Liver (tissue), 9 donors: ENCODE data around the gene PCDHGB6. TPM values are rescaled to one million over a fixed set of nuclear protein-coding genes. Genes with fewer than 3 reads are reported as not detected.

Source experiments
- DNase-seq: peaks from one replicate; pipeline ENCODE4 v3.0.0-alpha.2; 2017; ENCODE audit warnings: low spot score
- H3K27ac ChIP-seq, 2 donors: one replicate each; pipeline ENCODE4 v1.7.0; 2013; ENCODE audit warnings: inconsistent platforms in 2 of 2, low read length in 2 of 2, control low read depth in 1 of 2, low read depth in 1 of 2, mild to moderate bottlenecking in 1 of 2
- H3K27me3 ChIP-seq, 4 donors: one replicate each; pipeline versions ENCODE4 v1.6.1 to v1.7.0; 2013; ENCODE audit warnings: low read length in 3 of 4, inconsistent platforms in 1 of 4, mild to moderate bottlenecking in 1 of 4, moderate library complexity in 1 of 4; ENCODE audit not compliant: control insufficient read depth in 4 of 4, insufficient read depth in 4 of 4
- H3K36me3 ChIP-seq, 4 donors: one replicate each; pipeline versions ENCODE4 v1.6.1 to v1.7.0; 2013; ENCODE audit warnings: low read length in 3 of 4, mild to moderate bottlenecking in 3 of 4, low read depth in 1 of 4, moderate library complexity in 1 of 4; ENCODE audit not compliant: control insufficient read depth in 4 of 4, insufficient read depth in 3 of 4
- H3K4me1 ChIP-seq, 4 donors: one replicate each; pipeline versions ENCODE4 v1.6.1 to v1.7.0; 2013; ENCODE audit warnings: low read length in 3 of 4, mild to moderate bottlenecking in 3 of 4, moderate library complexity in 1 of 4; ENCODE audit not compliant: control insufficient read depth in 4 of 4, insufficient read depth in 4 of 4
- H3K4me3 ChIP-seq, 3 donors: one replicate each; pipeline versions ENCODE4 v1.6.1 to v1.7.0; 2013; ENCODE audit warnings: low read length in 3 of 3, control low read depth in 1 of 3, low read depth in 1 of 3, mild to moderate bottlenecking in 1 of 3
- H3K9ac ChIP-seq, 2 donors: one replicate each; pipeline ENCODE4 v1.7.0; 2013; ENCODE audit warnings: low read length in 2 of 2, mild to moderate bottlenecking in 2 of 2, moderate library complexity in 2 of 2, control low read depth in 1 of 2, low read depth in 1 of 2
- H3K9me3 ChIP-seq, 4 donors: one replicate each; pipeline versions ENCODE4 v1.6.1 to v1.7.0; 2013; ENCODE audit warnings: low read length in 3 of 4; ENCODE audit not compliant: control insufficient read depth in 4 of 4
- EGR1 ChIP-seq, 2 donors: IDR thresholded peaks; 2 replicates each; pipeline ENCODE4 v1.6.1; 2016 to 2018; ENCODE audit warnings: antibody characterized with exemption in 2 of 2, low read depth in 2 of 2
- FOXA1 ChIP-seq: IDR thresholded peaks from 2 replicates; pipeline ENCODE4 v1.6.1; 2016; ENCODE audit warnings: antibody characterized with exemption
- GABPA ChIP-seq, 2 donors: IDR thresholded peaks in 1 of 2; conservative IDR thresholded peaks in 1 of 2; 2 replicates each; pipeline ENCODE4 v1.6.1; 2016; ENCODE audit warnings: antibody characterized with exemption in 2 of 2, mild to moderate bottlenecking in 1 of 2, moderate library complexity in 1 of 2
- HNF4A ChIP-seq, 2 donors: conservative IDR thresholded peaks; 2 replicates each; pipeline ENCODE4 v1.6.1; 2016; ENCODE audit warnings: antibody characterized with exemption in 2 of 2, mild to moderate bottlenecking in 2 of 2
- HNF4G ChIP-seq: IDR thresholded peaks from 2 replicates; pipeline ENCODE4 v1.6.1; 2016; ENCODE audit warnings: antibody characterized with exemption
- JUND ChIP-seq, 2 donors: IDR thresholded peaks; 2 replicates each; pipeline ENCODE4 v1.6.1; 2016; ENCODE audit warnings: antibody characterized with exemption in 2 of 2
- NR2F2 ChIP-seq: IDR thresholded peaks from 2 replicates; pipeline ENCODE4 v1.6.1; 2016; ENCODE audit warnings: antibody characterized with exemption
- RAD21 ChIP-seq, 2 donors: IDR thresholded peaks; 2 replicates each; pipeline ENCODE4 v1.6.1; 2016; ENCODE audit warnings: antibody characterized with exemption in 2 of 2, mild to moderate bottlenecking in 2 of 2
- RXRA ChIP-seq, 2 donors: IDR thresholded peaks; 2 replicates each; pipeline ENCODE4 v1.6.1; 2017 to 2018; ENCODE audit warnings: antibody characterized with exemption in 2 of 2, mild to moderate bottlenecking in 1 of 2
- SP1 ChIP-seq: IDR thresholded peaks from 2 replicates; pipeline ENCODE4 v1.6.1; 2018; ENCODE audit warnings: antibody characterized with exemption, mild to moderate bottlenecking
- TAF1 ChIP-seq: conservative IDR thresholded peaks from 2 replicates; pipeline ENCODE4 v1.6.1; 2016; ENCODE audit warnings: antibody characterized with exemption, mild to moderate bottlenecking
- YY1 ChIP-seq: IDR thresholded peaks from 2 replicates; pipeline ENCODE4 v1.6.1; 2016; ENCODE audit warnings: antibody characterized with exemption, mild to moderate bottlenecking
- WGBS: extraction: QIAGEN DNeasy Blood & Tissue Kit; methylation state at CpG from one replicate; pipeline ENCODE4 v1.1.7; 2013; 5-methylcytosine and 5-hydroxymethylcytosine counted together
- polyA plus RNA-seq, 2 donors: library from polyadenylated mRNA; stranded (reverse) in 1 of 2; unstranded in 1 of 2; fragments of 200-250 nt in 1 of 2; fragments of >200 nt in 1 of 2; fragmentation: Nextera tagmentation in 1 of 2; extraction: Ambion mirVana in 1 of 2; gene quantifications; one replicate each; pipeline versions ENCODE4 v1.2.1 to v1.2.3, GENCODE V29; 2013 to 2015
- total RNA-seq, 2 donors: library from RNA; depleted of rRNA; stranded (reverse); fragments of >200 nt; gene quantifications; one replicate each; pipeline ENCODE4 v1.2.3, GENCODE V29; 2014
- TF ChIP-seq, protein P1 (sequence below): IDR thresholded peaks from 2 replicates; pipeline ENCODE4 v1.6.1; 2016; ENCODE audit warnings: antibody characterized with exemption
- TF ChIP-seq, protein P2 (sequence below): IDR thresholded peaks from 2 replicates; pipeline ENCODE4 v1.6.1; 2016; ENCODE audit warnings: antibody characterized with exemption
- TF ChIP-seq, protein P3 (sequence below): IDR thresholded peaks from 2 replicates; pipeline ENCODE4 v1.6.1; 2016; ENCODE audit warnings: antibody characterized with exemption, mild to moderate bottlenecking
- TF ChIP-seq, protein P4 (sequence below): fragments of 150-350 bp; IDR thresholded peaks from 2 replicates; pipeline ENCODE4 v1.5.1; 2017; ENCODE audit warnings: improper control_type of control experiment, low read depth, low read length; ENCODE audit not compliant: missing input control
- TF ChIP-seq, protein P5 (sequence below): IDR thresholded peaks from 2 replicates; pipeline ENCODE4 v1.6.1; 2016; ENCODE audit warnings: antibody characterized with exemption
- donor health status: healthy.
- donor health status: healthy.
- donor health status: healthy.
- donor health status: healthy.
- donor health status: healthy.

Gene PCDHGB6
- total and polyA plus RNA-seq, 4 donors: 0.53 to 2.8 (median 1.6) TPM

DNA sequence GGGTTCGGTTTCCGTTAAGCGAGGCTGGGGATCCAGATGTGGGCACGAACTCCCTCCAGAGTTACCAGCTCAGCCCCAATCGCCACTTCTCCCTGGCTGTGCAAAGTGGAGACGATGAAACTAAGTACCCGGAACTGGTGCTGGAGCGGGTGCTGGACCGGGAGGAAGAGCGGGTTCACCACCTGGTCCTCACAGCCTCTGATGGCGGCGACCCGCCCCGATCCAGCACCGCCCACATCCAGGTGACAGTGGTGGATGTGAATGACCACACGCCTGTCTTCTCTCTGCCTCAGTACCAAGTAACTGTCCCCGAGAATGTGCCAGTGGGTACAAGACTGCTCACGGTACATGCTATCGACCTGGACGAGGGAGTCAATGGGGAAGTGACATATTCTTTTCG is 24.5 kb upstream of the PCDHGB6 start:
- Histone ChIP-seq H3K27me3 (peaks cover 0 to 7% (median 0%) of the 10 kb centered on the region in 4 donors), H3K4me3 (peak overlapping the region in 2 of 3 donors; percentile 12 to 63), H3K9ac (no peak overlapping the region), H3K27ac (no peak overlapping the region), H3K36me3 (no peaks in the 10 kb centered on the region), H3K9me3 (peaks cover 21 to 68% (median 33%) of the 10 kb centered on the region in 4 donors), H3K4me1 (peaks cover 0 to 2% (median 0%) of the 10 kb centered on the region in 4 donors)
- TF ChIP-seq YY1 (no peak), EGR1 (IDR thresholded peaks at IDR 0.05; ENCODE audit: low read depth in 2 of 2) (no peak), RAD21 (IDR thresholded peaks at IDR 0.05) (no peak), RXRA (IDR thresholded peaks at IDR 0.05) (no peak), HNF4G (no peak), NR2F2 (no peak), SP1 (no peak), HNF4A (conservative IDR thresholded peaks at IDR 0.05) (no peak), JUND (IDR thresholded peaks at IDR 0.05) (no peak), FOXA1 (no peak), GABPA (IDR thresholded peaks at IDR 0.05 in 1 of 2, conservative IDR thresholded peaks at IDR 0.05 in 1 of 2) (no peak), TAF1 (no peak)
- TF ChIP-seq, protein P1, sequence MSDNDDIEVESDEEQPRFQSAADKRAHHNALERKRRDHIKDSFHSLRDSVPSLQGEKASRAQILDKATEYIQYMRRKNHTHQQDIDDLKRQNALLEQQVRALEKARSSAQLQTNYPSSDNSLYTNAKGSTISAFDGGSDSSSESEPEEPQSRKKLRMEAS: no peak
- TF ChIP-seq, protein P2, sequence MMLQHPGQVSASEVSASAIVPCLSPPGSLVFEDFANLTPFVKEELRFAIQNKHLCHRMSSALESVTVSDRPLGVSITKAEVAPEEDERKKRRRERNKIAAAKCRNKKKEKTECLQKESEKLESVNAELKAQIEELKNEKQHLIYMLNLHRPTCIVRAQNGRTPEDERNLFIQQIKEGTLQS: no peak
- TF ChIP-seq, protein P3, sequence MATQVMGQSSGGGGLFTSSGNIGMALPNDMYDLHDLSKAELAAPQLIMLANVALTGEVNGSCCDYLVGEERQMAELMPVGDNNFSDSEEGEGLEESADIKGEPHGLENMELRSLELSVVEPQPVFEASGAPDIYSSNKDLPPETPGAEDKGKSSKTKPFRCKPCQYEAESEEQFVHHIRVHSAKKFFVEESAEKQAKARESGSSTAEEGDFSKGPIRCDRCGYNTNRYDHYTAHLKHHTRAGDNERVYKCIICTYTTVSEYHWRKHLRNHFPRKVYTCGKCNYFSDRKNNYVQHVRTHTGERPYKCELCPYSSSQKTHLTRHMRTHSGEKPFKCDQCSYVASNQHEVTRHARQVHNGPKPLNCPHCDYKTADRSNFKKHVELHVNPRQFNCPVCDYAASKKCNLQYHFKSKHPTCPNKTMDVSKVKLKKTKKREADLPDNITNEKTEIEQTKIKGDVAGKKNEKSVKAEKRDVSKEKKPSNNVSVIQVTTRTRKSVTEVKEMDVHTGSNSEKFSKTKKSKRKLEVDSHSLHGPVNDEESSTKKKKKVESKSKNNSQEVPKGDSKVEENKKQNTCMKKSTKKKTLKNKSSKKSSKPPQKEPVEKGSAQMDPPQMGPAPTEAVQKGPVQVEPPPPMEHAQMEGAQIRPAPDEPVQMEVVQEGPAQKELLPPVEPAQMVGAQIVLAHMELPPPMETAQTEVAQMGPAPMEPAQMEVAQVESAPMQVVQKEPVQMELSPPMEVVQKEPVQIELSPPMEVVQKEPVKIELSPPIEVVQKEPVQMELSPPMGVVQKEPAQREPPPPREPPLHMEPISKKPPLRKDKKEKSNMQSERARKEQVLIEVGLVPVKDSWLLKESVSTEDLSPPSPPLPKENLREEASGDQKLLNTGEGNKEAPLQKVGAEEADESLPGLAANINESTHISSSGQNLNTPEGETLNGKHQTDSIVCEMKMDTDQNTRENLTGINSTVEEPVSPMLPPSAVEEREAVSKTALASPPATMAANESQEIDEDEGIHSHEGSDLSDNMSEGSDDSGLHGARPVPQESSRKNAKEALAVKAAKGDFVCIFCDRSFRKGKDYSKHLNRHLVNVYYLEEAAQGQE: no peak
- TF ChIP-seq, protein P4, sequence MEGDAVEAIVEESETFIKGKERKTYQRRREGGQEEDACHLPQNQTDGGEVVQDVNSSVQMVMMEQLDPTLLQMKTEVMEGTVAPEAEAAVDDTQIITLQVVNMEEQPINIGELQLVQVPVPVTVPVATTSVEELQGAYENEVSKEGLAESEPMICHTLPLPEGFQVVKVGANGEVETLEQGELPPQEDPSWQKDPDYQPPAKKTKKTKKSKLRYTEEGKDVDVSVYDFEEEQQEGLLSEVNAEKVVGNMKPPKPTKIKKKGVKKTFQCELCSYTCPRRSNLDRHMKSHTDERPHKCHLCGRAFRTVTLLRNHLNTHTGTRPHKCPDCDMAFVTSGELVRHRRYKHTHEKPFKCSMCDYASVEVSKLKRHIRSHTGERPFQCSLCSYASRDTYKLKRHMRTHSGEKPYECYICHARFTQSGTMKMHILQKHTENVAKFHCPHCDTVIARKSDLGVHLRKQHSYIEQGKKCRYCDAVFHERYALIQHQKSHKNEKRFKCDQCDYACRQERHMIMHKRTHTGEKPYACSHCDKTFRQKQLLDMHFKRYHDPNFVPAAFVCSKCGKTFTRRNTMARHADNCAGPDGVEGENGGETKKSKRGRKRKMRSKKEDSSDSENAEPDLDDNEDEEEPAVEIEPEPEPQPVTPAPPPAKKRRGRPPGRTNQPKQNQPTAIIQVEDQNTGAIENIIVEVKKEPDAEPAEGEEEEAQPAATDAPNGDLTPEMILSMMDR: no peak
- TF ChIP-seq, protein P5, sequence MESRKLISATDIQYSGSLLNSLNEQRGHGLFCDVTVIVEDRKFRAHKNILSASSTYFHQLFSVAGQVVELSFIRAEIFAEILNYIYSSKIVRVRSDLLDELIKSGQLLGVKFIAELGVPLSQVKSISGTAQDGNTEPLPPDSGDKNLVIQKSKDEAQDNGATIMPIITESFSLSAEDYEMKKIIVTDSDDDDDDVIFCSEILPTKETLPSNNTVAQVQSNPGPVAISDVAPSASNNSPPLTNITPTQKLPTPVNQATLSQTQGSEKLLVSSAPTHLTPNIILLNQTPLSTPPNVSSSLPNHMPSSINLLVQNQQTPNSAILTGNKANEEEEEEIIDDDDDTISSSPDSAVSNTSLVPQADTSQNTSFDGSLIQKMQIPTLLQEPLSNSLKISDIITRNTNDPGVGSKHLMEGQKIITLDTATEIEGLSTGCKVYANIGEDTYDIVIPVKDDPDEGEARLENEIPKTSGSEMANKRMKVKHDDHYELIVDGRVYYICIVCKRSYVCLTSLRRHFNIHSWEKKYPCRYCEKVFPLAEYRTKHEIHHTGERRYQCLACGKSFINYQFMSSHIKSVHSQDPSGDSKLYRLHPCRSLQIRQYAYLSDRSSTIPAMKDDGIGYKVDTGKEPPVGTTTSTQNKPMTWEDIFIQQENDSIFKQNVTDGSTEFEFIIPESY: no peak
- WGBS: 33% methylated on average over 21 of the region's 21 CpGs
- DNase-seq: no peak
